HG02973 (cell line): ENCODE data around the gene MEOX1.
"Not testable (repeated sequence)": the region's sequence is repeated elsewhere in the genome, so short reads cannot be mapped to it uniquely, and the experiment has no call there.

Source experiments
- ATAC-seq: cut with Tn5 transposase; IDR thresholded peaks from one replicate; pipeline ENCODE4 v1.9.1; 2021; ENCODE audit warnings: moderate library complexity; ENCODE audit not compliant: unreplicated experiment

The MEOX1 gene

DNA sequence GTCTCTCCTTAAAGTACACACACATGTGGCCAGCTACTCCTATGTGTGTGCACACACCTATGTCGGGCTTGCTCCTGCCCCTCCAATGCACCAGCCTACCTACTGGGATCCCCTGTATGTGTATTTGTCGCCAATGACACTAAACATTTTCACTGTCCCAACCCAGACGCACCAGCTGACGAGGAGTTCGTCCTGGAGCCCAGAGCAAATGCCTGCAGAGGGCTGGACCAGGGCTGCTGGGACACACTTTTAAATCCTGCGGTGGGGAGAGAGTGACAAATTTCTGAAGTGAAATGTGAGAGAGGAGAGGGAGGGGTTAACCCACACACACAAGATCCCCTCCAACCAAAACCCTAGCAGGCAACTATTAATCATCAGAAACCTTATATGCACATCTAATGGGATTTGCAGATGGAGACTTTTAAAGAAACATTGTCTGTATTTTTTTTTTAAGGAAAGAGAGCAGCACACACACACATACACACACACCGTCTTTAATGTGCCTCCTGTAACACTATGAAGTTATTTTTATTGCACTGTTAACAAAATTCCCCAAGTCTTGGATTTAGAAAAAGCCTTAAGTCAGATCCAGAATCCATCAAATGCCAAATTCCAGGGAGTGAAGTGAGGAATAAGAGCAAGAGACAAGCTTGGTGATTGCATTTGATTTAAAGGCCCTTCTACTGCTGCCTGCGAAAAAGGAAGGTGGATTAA, at the start of gene MEOX1:
Gene MEOX1 (minus strand): TSS at position 224 of the 714 bp plus-strand sequence. CDS start 388 bp downstream, outside the sequence.
- no peak for ATAC-seq

DNA sequence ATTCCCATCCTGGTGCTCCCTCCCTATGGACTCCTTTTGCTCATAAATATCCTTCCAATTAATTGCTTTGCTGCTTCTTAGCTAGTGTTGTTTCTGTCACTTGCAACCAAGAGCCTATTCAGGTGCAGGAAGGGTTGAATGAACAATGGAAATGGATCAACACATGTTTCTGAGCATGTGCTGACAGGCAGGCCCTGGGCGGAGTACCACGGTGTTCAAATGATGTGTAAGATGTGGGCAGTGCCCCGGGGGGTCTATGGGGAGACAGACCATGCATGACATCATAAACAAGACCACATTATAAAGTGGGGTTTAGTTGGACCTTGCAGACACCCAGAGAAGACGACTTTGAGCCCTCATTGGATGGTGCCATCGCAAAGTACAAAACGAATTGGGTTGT, 48.4 kb upstream of the MEOX1 start:
- no peak for ATAC-seq

DNA sequence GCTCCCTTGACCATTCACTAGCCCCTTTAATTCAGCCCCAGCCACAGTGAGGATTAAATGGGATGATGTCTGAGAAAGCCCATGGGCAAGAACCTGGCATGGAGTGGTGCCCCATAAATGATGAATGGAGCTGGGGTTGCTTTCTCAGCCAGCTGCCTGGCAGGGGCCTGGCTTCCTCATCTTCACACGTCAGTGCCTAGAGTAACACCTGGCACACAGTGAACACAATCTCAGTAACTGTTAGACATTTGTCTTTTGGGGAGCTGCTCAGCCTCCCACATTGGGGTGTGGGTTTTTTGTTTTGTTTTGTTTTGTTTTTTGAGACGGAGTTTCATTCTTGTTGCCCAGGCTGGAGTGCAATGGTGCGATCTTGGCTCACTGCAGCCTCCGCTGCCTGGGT, 47.5 kb upstream of the MEOX1 start:
- no peak for ATAC-seq

DNA sequence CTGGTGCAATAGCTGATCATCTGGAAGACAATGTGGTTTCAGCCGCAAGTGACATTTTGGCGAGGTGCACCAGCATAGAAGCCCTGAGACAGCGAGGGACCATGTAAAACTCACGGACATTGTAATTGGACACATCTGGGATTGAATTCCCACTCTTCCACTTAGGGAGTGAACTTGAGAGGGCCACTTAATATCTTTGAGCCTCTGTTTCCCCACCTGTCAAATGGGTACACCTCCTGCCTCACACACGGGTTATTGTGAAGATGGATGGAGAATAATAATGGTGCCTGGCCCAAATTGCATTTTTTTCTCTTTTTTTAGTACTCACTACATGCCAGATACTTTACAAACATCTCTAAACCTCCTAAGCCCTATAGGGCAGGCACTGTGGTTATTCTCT, 45.5 kb upstream of the MEOX1 start:
- no peak for ATAC-seq

DNA sequence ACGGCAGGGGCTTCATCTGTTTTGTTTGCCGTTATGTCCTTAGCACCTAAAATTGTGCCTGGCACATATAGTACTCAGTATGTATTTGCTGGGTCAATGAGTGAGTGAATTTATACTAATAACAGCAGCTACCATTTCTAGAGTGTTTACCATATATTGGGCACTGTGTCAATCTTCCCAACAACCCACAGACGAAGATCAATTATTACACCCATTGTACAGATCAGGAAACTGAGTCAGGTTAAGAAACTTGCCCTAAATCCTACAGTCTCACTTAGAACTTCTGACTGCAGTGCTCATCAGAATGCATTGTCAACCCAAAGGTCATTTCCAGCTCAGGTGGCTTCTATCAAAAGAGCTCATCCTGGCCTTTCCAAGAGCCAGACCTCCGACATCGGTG, 44.5 kb upstream of the MEOX1 start:
- no peak for ATAC-seq

DNA sequence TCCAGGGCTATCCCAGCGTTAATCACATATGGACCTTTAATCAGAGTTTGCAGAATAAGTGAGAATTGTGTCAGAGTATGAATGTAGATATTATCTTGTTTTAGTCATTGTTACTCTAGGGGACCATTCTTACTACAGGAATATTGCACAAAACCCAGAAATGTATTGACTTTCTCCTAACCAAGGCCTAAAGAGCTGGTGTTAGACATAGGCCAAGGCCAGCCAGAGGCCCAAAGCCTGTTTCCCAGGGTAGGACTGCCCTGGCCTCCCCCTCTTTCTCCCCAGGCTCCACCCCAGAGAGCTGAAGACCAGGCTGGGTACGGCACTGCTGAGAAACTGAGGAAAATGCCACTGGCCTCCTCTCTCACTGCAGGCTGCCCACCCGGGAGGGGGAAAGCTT, 41.9 kb upstream of the MEOX1 start:
- ATAC-seq: no peak

DNA sequence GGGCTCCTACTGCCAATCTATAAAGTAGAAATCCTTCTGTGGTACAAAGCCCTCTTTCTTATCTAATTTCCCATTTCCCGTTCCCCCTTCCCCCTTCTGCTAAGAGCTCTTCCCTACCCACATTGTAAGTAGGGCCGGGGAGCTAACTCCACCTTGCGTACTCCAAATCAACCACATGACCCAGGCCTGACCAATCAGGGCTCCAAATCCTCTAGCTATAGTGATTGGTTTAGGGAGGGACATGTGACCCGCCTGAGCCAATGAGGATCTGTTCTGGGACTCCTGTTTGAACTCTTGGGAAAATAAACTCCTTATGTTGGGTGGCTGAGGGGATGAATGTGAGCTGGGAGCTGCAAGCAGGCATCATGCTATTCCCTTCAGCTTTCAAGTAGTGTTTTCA, 40.9 kb upstream of the MEOX1 start:
- no peak for ATAC-seq

DNA sequence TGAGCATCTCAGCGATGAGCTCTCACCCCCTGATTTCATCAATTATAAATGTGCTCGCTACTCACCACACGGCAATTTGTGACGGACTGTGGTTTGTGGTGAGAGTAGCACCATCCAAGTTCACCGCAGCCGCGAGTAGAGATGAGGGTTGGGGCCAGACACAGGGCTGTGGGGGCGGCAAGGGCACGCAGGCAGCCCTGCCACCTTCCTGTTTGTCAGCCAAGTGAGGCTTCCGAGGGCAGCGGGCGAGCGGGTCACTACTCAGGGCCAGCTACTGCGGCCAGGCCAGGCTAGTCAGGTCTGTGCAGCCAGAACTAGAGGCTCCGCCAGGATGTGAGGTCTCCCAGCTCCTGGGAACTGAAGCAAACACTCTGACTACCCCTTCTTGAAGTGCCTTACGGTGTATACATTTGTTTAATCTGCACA, 39.6 kb upstream of the MEOX1 start:
- ATAC-seq: peak; percentile 56

DNA sequence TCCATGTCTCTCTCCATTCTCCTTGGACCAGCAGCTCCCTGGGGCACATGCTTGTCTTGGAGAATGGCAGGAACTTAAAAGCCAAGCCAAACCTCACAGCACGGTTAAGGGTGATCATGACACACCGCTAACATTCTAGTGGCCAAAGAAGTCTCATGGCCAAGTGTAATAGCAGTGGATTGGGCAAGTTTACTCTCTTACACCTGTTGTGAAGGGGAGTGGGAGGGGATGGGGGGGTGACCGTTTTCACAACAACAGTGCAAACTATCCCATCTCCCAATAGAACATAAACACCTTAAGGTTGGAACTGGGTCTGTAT, 37.7 kb upstream of the MEOX1 start:
- no peak for ATAC-seq

DNA sequence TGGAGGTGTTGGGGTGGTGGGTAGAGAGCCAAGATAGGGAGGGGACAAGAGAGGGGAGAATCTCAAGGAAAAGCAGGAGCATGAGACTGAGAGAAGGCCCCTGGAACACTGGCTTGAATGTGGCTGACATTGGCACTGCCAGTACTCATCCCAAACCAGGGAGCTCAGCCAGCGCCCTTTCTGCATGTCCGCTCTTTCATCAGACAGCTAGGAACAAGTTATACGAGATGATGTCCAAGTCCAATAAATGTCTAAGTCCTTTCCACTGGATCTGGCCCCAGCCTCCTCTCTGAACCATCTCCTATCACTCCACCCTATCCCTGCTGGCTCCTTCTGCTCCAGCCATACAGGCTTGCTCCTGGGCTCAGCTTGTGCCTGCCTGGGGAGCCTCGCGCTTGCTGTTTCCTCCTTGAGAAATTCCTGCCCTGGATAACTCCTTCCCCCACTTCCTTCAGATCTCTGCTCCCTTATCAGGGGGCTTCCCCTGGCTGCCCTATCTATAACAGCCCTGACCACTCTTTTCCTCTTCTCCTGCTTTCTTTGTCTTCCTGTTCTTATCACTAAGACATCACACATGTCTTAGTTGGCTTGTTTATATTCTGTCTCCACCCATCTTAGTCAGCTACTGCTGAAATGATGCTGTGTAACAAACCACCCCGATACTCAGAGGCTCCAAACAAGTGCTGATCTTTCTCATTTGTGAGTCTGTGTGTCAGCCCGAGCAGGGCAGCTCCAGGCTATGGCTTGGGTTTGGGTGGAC, 37.1 kb upstream of the MEOX1 start:
- no peak for ATAC-seq

DNA sequence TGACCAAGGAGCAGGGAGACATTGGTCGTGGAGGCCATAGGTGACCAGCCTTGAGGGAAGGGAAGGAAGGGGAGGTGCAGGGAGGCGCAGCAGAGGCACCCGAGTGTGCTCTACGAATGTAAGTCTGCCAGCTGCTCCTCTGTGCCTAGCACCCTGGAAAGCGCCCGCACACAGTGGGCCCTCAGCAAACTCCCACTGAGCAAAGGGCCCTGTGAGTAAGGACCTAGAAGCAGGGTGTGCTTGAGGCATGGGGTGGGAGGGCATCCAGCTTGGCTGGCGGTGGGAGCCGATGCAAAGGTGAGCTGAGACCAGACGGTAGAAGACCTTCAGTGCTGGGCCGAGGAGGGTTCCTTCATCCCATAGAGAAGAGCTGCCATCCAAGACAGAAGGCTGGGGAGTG, 36.2 kb upstream of the MEOX1 start:
- no peak for ATAC-seq

DNA sequence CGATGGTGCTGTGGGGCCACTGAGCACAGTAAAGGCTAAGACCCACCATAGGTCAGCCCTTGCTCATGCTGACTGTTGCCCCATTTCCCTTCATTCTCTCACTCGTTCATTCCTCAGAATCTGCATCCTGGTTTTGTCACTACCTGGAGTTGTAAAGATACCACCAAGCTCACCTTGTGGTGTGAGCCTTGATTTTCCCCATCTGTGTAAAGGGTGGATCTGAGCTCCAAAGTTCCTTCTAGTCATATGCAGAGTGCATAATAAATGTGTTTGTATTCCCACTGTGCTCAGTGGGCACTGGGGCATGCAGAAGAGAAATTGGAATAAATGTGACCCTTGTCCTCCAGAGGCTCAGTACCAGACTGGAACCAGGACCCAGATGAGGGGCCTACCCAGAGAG, 35.2 kb upstream of the MEOX1 start:
- ATAC-seq: no peak

DNA sequence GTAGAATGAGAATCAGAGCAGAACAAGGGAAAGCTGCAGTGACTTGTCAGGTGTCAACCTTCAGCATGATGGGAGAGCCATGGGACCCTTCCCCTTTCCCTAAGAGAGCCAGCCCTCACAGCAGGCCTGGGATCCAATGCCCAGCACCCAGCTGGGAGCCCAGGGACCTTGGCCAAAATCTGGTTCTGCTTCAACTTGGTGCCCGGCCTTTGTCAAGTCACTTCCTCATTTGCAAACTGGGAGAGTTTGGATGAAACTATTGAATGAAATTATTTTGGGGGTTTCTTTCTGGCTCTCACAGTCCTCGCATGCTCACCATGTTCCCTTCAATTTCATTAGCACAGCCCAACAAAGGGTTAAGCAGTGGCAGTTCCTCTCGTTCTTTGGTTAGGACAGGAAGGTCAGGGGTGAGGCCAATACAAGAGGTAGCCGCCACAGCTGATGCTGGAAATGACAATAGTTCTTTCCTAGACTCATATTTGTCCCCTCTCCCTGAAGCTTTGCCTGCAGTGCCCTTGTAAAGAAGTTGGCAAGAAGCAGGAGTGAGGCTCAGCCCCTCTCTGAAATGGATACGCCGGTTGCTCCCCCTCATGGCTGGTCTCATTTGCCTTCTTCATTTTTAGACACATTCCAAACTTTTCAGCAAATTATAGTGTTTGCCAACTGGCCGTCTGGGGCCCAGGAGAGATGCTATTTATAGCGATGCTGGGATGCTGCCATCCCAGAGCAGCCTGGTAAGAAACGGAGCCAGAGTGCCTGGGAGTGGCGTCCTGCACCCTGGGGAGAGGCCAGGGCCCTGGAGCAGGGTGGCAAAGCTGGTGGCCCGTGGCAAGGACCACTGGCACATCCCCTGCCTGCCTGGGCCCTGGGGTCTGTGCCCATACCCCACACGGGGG, 34.5 kb upstream of the MEOX1 start:
- no peak for ATAC-seq

DNA sequence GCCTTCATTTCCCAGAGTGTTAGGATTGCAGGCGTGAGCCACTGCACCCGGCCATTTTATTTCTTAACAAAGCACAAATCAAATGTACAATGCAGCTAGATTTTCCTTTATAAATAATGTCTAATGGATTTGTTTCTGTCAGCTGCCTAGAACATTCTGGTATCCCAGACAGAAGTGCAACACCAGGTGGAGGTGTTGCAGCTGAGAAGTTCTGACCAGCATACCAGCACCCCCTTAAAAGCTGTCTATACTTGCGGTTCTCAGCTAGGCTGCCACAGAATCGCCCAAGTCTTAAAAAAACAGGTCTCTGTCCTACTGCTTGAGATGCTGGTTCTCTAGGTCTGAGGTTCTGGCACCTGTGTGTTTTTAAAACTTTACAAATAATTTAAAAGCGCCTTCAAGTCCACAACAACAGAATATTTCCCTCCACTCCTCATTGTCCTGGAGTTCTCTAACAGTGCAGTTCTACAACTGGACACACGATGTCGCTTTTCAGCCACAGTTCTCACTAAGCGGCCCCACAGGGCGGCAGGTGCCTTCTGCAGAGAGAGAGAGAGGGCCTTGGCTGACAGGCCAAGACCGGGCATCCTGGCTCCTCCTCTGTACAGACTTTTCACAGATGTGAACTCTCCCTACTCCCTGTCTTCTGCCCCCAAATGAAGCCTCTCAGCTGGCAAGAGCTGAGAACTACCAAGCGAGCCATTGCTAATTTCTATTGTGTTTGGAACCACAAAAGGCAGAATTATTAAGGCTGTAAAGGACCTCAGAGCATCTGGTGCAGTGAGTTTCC, 32.6 kb upstream of the MEOX1 start:
- ATAC-seq: no peak

DNA sequence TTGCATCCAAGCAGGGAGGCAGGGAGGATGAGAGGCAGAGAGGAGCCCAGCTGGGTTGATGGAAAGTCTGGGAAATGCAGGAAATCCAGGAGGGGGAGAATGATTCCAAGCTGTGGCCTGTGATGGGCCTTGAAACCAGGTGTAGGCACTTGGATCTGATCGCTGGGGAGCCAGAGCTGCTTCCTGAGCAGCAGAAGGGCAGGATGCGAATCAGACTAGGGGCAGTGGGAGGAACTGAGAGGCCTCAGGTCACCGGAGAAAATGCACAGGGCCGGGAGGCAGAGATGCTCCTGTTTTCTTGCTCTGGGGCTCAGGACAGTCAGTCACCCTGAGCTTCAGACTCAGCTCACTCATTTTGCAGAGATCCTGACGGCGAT, 29.6 kb upstream of the MEOX1 start:
- ATAC-seq: no peak

DNA sequence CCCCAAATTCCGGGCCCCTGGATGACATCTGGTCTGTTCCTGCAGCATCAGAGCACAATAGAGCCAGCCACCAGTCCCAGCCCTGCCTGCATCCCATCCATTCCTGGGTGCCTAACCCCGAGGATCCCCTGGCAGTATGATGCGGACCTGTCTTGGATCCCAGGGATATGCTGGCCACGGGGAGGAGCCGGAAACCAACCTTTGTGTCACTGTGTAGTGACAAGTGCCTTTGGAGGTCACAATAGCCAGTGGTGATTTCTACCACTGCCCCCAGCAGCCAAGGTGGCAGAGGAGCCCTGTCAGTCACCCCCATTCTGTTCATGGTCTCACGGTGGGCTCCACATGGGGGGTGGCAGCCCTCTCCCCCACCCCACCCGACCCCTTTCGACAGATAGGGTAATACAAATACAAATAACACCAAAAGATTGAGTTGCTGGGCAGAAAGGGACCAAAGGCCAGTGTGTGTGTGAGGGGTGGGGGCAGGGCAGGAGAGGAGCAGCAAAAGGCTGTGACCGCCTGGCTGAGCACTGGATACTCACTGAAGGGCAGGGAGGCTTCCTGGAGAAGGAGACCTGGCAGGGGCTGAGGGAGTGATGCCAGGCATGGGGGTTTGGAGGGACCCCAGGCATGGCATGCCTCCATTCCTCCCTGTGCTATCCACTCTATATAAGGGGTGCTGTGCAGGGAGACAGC, 29.0 kb upstream of the MEOX1 start:
- no peak for ATAC-seq

DNA sequence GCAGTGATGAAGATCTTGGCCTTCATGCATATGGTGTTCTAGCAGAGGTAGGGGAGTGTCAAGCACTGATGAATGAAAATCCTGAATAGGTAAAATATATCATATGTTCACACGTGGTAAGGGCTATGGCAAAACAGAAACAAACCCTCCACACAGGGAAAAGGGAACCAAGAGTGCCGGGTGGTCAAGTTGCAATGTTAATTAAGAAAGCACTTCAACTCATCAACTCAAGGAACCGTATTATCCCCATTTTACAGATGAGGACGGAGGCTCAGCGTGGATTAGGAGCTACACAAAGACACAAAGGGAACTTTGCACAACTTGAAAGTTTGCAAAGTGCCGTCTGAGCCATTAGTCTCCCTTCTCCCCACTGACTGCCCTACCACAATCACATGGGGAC, 28.1 kb upstream of the MEOX1 start:
- ATAC-seq: no peak

DNA sequence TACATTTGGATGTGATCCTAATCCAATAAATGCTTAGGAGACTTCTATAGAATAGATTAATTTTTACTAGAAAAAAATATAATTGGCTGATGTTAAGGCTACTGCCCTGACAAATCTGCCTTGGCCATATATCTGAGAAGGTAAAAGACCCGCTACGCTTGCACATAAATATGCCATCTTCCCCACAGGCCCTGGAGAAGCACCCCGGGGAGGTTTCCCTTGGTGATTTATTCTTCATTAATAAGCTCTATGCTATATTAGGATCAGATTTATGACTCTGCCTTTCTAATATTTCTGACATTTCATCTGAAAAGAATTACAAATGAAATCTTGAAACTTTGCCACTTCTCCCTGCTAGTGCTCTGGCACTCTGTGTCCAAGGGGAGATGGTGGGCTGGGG, 27.4 kb upstream of the MEOX1 start:
- ATAC-seq: no peak

DNA sequence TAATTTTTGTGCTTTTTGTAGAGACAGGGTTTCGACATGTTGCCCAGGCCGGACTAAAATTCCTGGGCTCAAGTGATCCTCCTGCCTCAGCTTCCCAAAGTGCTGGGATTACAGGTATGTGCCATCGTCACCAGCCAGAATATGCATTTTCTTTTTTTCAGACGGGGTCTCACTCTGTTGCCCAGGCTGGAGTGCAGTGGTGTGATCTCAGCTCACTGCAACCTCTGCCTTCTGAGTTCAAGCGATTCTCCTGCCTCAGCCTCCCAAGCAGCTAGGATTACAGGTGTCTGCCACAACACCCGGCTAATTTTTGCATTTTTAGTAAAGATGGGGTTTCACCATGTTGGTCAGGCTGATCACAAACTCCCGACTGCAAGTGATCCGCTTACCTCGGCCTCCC, 25.2 kb upstream of the MEOX1 start:
- ATAC-seq: not testable (repeated sequence)

DNA sequence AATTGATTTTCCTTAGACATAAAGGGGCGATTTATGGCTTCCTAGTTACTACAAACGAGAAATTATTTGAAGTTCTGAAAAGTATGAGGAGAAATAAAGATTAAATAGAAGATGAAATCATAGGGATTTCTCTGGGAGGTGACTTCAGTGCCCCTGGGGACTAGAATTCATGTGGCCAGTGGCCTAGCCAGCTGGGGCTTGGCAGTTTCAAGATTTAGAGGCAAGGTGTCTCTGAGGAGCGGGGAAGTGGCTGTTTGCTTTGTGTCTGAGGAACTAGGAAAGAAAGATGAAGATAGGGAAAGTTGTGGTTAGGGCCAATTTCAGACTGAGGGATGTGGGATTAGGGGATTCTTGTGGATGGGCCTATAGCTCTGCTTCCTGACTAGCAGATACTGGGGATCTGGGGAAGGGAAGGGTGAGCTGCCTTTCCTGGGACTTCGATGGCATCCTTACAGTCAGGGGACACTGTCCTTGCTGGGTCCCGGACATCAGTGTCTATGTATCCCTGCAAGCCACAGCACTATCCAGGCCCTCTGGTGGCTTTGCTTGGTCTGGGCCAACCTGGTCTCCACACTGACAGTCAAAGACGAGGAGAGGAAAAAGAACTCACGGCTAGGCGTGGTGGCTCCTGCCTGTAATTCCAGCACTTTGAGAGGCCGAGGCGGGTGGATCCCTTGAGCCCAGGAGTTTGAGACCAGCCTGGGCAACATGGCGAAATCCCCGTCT, 22.4 kb upstream of the MEOX1 start:
- no peak for ATAC-seq
